Measurements from ENCODE around the gene THADA.

Gene THADA

DNA sequence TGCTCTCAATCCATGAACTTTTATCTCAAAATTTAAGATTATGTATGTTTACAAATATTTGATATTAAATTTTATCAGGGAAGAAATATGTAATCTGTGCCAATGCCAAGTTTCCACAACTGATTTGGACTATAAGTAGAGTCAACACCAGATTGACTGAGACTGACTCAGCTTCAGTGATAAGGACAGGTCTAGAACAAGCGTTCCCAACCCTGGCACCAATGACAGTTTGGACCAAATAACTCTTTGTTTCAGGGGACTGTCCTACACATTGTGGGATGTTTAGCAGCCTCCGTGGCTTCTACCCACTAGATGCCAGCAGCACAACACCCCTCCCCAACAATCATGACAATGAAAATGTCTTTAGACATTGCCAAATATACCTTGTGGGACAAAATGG, 165.3 kb downstream of the THADA start:
- DNase-seq, result no peak
- intact Hi-C loops (cut with DNase I), result no loop called here

DNA sequence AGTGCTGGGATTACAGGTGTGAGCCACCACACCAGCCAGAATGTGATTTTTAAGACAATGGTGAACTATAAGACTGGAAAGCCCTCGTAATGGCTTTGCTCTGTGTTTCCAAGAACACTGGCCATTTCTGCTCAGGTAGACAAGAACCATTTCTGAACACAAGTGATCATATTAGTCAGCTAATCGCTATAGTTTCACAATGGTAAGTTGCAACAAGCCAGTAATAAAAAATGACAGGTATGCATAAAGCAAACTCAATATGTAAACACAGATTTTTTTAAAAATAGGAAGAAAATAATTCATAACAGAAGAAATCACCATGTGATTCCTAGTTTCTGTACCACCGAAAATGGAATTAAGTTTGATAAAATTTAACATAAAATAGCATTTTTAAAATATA, 166.5 kb downstream of the THADA start:
- intact Hi-C loops (cut with DNase I), result no loop called here
- no peak for DNase-seq

DNA sequence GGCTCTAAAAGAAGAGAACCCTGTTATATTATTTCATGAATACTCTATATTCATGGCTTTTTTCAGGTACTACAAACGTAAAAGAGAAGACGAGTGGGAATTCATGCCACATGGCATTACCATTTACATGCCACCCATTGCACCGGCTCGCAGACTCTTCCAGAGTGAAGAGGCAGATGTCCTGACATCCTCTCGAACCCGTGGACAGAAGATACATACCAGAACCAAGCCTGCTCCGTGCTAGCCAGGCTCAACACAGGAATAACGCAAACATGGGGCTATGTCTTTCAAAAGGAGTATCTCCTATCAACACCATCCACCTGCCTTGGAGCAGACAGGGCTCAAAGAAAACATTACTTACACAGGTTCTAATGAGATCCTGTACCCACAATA, 168.8 kb downstream of the THADA start:
- intact Hi-C loops (cut with DNase I), result no loop called here
- DNase-seq, result no peak

DNA sequence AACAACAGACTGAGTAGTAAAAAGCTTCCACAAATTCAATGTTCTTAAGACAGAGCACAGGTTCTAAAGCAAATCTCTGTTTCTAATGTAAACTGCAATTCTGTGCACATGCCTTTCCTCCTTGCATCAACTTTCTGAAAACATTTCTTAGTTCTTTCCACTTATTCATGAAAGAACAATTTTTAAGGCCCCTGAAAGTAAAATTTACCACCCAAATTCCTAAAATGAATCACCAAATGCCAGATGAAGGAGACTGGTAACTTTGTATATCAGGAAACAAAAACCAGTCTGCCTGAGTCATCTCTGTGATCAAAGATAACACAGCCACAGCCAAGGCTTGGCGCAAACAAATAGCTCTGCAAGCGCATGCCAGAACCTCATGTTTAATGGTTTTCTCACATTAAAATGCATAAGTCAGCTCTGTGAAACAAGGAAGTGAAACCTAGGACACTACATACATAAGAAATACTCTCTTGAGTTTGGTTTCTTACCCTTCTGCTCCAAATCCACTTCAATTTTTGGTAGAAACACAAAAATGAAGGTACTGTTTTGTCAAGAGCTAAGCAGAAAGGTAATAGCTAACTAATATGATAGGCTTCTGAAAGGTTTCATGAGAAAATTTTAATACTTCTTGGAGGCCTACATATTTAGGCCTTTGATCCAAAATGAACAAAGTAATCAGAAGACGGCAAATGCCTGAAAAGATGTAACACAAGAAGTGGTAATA, 169.4 kb downstream of the THADA start:
- DNase-seq, result peak in 23 of 42 donors; percentile 7 to 71 (median 21)

DNA sequence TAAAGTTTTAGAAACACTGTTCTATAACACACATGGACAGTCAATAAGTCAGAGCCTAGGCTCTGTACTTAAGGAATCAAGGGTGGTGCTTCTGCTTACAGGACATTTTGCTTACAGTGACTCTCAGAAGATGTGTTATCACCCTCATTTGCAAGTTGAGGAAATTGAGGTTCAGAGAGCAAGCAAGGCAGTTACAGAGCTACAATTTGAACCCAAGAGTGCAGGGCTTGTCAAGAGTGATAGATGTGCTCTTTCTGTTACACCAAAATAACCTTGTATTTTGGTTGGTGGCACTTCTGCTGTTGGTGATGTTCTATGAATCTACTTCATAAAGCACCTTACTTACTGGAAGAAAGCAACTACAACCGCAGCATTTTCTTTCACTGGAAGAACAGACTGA, 170.2 kb downstream of the THADA start:
- DNase-seq, result no peak

More for the DNA sequence above, 169.4 kb downstream of the THADA start:
- intact Hi-C loops (cut with DNase I), result no loop called here

DNA sequence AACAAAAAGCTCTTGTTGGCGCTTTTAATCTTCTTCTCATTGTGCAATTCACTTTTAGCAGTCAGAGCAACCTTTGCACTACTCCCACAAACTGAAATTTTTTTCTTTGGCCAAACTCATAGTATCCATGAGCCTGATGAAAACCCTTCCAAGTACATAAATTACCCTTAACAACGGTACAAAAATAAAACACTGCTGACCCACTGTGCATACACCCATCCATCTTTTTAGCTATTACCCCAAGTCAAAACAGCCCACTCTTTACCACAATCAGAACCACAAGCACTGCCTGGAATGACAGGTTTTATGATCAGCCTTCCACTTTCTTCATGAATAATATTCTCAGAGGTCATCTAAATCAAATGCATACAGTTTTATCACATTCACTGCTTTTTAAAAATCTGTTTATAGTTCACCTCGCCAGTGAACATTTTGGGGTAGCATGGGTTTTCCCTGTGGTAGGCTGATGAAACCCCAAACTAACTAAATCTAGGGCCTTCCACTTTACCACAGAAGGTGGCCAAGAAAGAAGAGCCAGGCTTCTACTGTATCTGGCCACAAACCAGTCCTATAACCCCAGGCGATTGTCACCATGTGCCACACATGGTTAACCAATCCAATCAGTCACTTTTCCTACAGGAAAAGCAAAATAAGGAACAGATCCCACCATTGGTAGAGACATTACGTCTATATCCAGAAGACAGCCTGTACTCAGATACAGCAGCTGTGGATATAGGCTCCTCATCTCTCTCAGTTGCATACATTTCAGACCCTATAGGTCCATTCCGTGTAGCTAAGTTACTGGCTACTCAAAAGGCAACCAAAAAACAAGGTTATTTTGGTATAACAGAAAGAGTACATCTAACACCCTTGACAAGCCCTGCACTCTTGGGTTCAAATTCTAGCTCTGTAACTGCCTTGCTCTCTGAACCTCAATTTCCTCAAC, 171.3 kb downstream of the THADA start:
- no peak for DNase-seq
- intact Hi-C loops (cut with DNase I), result no loop called here

More for the DNA sequence above, 170.2 kb downstream of the THADA start:
- intact Hi-C loops (cut with DNase I), result no loop called here

DNA sequence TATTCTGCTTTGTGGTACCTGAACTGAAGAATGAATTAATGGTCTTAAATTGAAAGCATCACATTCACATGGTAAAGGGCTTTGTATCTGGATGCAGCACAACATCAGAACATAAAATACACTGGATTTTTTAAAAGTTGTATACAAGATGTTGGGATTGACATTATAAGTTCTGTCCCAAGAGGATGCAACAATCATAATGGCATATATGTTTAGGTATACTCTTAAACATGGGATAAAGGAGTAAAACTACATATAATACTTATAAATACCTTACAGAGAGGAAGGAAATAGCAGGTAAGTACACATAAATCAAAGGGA, 171.9 kb downstream of the THADA start:
- intact Hi-C loops (cut with DNase I), result no loop called here
- DNase-seq, result no peak

DNA sequence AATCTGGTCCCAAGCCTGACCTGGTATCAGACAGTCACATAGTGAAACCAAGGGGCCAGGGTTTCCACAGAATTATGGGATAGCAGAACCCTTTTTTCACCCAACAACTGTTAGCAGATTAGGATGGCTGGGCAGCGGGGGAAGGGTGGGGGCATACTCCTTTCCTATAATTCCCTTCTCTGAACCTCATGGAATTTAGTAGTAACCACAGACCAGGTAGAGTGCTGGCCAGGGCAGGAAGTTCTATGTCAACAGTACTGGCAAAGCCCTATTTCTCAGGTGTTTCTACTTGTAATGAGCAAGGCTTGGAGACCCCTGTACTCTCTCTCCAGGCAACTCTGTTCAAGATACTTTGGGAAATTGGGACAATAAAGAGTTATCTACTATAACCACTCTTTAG, 174.6 kb downstream of the THADA start:
- no peak for DNase-seq
- intact Hi-C loops (cut with DNase I), result no loop called here

DNA sequence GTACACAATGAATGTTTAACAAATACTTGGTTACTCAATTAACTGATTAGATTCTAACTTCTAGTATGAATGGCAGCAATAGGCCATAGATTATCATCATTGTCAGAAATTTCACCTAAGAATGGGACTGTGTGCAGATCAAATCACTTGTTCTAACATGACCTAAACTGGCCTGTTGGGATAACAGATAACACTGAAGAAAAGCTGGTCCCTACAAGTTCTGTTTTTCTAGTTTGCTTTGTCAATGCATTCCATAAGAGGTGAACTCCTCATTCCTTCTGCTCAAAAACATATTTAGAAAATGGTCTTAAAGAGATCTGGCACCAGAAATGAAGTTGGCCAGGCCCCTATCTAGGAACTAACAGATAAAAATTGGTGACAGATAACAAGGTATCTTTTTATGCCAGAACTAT, 175.4 kb downstream of the THADA start:
- intact Hi-C loops (cut with DNase I), result no loop called here

DNA sequence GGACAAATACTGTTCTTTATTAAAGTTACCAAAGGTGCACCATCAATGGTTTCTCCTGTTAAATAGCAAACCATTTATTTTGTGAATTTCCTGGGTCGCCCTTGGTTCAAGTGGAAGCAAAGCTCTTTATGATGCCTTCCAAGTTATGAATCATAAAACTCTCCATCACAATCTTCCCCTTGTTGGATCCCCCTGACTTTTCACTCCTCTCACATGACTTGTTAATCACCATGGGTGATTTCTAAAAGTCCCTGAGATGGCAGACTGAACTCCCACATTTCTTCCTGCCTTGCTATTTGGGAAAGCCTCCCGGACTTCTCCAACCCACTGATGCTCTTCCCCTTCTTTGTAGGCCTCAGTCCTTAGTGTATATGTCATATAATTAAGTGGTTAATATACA, 176.0 kb downstream of the THADA start:
- intact Hi-C loops (cut with DNase I), result no loop called here
- no peak for DNase-seq

More for the DNA sequence above, 175.4 kb downstream of the THADA start:
- DNase-seq, result no peak

DNA sequence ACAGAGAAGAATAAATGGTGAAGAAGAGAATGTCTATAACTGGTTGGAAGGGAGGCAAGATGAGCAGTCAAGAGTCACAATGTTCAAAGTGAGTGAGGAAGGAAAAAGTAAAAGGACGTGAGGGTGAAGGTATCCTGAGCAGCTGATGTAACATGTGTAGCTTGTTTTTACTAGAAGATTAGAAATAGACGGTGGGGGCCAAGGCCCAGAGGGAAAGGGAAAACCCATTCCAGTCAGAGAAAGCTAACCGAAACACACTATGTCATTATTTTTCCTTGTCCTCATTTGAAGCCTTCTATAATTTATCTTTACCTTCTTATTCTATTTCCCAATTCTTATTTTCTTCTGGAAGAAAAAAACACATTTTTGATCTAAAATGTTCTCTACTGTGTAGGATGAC, 176.6 kb downstream of the THADA start:
- no peak for DNase-seq
- intact Hi-C loops (cut with DNase I), result no loop called here

DNA sequence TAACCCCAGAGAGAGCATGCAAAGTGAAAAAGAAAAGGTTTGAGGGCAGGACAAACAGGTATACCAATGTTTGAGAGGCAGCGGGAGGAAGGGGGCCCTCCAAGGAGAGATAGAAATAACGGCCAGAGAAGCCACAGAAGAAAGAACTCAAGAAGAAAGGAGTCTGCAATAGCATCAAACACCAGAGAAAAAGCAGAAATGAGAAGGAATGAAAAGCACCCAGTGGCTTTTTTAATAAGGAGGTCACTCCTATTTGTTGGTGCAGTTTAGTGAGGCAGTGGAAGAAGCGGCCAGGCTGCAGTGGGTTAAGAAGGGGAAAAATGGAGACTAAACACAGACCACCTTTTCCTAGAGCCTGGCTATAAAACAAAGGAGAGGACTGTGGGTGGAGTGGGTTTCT, 177.2 kb downstream of the THADA start:
- no peak for DNase-seq
- intact Hi-C loops (cut with DNase I), result no loop called here

DNA sequence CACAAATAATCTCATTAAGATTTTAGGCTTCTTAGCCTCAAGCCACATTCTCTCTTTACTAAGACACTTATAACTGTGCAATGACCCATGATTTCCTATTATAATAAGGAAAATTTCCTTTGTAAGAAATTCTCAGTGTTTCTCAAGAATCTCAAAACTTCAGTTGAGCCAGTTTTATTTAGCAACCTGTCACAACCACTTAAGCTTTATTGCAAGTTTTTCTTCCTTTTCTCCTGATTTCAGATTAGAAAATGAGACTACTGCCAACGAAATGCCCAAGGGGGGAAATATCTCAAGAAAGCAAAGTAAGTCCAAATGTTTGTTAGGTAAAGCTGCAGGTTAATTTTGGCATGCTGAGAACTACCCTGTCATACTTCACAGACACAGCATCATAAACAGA, 178.5 kb downstream of the THADA start:
- no peak for DNase-seq

DNA sequence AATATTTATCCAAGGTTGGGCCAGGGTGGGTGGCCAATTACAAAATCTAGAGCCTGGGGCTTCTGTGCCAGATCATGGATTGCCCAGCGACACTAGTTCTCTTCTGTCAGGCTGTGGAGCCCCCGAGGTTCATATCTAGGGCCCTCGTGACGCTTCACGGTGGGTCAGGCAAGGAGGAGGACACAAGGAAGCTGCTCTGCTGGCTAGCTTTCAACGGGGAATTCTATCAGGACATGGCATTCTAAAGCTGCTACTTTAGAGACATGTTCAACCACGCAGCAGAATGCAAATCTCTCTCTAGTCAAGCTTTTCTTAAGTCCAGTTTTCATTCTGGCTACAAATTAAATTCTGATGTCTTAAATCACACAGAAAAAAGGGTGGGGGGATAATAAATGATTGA, 180.2 kb downstream of the THADA start:
- intact Hi-C loops (cut with DNase I), result no loop called here
- DNase-seq, result no peak

More for the DNA sequence above, 178.5 kb downstream of the THADA start:
- intact Hi-C loops (cut with DNase I), result no loop called here

DNA sequence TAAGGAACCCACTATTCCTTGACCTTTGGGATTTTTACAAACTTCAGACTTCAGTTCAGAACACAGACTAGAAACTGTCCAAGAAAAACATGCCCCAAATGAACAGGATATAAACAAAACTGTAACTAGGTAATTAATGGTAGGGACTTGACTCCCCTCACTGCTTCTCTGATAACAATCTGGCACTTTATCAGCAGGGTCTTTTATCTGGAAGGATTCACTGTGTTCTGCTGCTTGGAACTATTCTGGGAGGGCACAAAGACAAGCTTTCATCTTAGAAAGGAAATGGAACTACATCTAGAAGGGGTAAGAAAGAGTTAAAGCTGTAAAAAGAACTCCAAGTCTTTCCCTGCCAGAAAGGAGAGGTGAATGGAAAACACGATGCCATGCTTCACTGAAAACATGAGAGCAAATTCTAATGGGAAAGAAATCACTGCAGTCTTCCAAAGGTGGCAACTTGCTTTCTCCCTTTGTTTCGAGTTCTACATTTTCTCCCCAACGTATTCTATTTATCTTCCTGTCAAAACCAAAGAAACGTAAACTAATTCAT, 181.2 kb downstream of the THADA start:
- DNase-seq, result no peak
- intact Hi-C loops (cut with DNase I), result no loop called here

DNA sequence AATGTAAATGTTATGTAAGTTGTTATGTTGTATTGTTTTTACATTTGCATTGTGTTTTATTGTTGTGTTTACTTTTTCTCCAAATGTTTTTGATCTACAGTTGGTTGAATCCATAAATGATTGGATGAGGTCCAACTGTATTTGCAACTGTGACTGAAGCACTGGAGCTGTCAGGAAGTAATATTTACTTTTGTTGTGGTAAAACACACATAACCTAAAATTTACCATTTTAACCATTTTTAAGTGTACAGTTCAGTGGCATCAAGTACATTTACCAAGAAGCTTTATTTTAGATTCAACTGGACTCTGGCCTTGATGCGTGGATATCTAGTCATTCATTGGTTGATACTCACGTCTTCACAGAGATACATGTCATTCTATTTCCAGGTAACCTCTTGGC, 181.8 kb downstream of the THADA start:
- intact Hi-C loops (cut with DNase I), result no loop called here
- no peak for DNase-seq

DNA sequence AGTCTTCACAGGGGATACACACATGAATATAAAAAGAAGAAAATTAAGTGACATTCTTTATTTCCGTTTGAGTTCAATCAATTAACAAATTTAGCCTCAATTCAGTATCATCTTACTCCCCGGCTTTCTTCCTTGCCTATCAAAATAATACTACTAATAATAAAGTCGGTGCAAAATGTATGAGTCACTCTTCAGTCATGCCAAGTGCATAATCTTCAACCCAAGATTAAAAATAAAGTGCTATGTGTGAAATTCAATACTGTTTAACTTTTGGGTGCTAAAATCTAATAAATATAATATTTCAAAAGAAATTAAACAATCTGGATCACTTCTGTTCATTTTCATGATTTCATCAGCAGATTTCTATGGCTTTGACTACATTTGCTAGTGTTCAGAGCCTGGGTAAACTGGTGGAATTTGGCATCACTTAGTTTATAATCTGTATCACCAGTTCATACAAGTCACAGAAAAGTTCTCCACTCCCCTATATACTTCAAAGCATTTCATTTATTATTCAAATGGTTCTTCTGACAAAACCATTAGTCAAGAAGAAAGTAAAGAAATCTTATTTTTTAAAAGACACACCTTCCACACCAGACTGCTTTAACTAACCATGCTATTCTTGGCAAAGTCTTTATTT, 183.6 kb downstream of the THADA start:
- no peak for DNase-seq
- intact Hi-C loops (cut with DNase I), result no loop called here

DNA sequence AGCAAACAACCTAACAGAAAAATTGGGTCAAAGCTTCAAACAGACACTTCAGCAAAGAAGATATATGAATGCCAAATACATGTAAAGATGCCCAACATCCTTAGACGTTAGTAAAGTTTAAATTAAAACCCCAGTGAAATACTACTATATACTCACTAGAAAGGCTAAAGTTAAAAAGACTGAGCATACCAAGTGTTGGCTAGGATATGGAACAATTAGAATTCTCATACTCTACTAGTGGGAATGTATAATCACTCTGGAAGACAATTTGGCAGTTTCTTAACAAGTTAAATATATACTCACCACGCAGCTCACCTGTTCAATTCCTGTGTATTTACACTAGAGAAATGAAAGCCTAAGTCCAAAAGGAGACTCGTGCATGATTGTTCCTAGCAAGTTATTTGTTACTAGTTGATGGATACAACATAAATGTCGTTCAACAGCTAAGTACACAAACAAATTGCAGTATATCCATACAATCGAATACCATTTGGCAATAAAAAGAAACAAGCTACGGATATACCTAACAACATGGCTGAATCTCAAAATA, 185.7 kb downstream of the THADA start:
- intact Hi-C loops (cut with DNase I), result no loop called here
- DNase-seq, result no peak

DNA sequence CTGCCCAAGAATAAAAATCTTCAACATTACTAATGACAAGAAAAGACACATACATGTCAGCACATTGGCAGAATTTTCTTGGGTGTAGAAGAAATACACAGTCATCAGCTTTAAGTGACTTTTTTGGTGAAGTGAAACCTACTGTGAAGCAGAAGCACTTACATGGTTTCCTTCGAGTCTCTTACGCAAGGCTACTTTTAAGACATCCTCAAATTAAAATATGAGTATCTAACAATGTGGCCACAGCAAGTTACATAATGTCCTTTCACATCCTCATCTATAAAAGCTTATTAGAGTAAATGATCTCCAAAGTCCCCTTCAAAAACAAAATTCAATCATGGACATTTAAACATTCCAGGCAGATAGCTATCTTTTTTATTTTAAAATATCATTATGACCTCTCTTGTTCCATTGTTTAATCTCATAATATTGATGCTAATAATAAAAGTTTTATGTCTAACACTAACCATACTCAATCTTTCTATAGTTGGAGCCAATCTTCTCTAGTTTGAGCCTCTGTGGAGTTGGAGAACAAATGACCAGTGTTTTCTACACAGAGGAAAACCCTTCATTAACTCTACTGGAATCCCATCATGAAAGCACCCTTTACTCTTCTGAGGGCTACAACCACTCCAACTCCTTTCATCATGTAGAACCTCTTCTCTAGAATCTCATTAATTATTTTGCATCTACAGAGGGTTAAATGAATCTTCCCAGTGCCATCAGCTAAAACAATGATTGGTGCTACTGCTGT, 187.3 kb downstream of the THADA start:
- intact Hi-C loops (cut with DNase I), result no loop called here
- DNase-seq, result no peak

Measured in head of caudate nucleus (tissue), 42 donors.